HG03095 (cell line): Measurements from ENCODE around the gene CPE.
"Not testable (repeated sequence)": the region's sequence is repeated elsewhere in the genome, so short reads cannot be mapped to it uniquely, and the experiment has no call there.

Experiments used
- ATAC-seq: cut with Tn5 transposase; IDR thresholded peaks from one replicate; pipeline ENCODE4 v1.9.1; 2021; ENCODE audit warnings: moderate library complexity; ENCODE audit not compliant: unreplicated experiment

Gene CPE

DNA sequence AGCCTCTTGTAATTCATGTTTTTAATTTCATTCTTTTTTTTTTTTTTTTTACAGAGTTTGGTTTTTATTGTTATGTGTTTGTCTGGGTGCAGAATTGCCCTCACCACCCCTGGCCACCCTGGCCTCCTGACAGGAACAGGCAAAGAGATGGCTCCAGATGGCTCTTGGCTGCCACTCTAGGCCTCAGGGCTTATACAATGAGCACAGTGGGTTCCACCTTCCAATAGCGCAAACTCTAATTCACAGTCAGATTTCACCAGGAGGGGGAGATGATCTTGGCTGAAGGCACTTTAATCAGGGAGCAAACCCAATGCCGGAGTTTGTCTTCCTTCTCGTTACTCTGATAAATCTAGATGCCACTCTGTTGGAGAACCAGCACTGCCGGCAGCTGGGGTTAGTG is 24.8 kb downstream of the CPE start:
- no peak for ATAC-seq

DNA sequence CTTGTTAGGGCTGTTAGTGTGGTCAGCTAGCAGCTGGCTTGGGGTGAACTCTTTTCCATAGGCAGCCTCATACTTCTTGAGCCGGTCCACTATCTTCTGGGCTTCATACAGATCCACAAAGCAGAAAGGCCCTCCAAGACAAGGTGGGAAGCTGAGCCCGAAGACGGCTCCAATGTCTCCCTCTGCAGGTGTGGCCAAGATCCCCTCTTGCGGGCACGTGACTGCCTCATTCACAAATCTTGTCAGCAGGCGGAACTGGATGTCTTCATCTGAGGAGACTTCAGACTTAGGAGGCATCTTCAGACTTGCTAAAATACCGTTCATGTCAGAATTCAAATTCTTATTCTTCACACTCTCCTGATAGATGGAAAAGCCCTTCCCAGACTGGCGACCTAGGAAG is 25.3 kb downstream of the CPE start:
- no peak for ATAC-seq

DNA sequence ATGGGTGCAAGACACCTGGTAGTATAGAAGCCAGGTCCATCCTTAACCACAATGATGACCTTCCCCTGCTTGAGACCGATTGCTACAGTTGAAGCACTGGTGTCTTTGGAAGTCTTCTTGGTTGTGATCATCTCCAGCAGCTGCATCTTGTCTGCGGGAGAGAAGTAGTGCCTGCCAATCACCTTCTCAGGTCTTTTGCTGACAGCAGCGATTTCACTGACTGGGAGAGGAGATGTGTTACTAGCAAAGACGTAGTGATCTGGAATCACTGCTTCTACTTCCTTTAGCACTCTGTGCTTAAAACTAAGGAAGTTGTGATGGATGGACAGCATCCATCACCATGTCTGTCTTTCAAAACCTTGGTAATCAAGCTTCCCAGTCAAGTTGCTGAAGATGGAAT is 25.9 kb downstream of the CPE start:
- no peak for ATAC-seq

DNA sequence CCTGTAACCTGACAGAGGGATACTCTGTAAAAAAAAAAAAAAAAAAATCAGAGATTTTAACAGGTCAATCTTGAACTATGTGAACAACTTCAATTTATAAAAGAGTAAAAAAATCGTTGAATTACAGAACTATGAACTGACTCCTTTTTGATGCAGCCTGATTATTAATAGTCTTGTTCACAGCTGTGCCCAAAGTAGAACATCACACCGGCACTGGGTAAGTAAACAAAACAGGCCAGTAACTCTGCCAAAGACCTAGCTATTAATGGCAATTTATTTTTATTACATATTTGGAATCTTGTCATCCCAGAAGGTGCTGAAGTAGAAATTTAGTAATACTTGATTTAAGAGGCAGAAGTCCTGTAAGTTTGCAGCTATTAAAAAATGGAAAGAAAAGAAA is 31.4 kb downstream of the CPE start:
- no peak for ATAC-seq

DNA sequence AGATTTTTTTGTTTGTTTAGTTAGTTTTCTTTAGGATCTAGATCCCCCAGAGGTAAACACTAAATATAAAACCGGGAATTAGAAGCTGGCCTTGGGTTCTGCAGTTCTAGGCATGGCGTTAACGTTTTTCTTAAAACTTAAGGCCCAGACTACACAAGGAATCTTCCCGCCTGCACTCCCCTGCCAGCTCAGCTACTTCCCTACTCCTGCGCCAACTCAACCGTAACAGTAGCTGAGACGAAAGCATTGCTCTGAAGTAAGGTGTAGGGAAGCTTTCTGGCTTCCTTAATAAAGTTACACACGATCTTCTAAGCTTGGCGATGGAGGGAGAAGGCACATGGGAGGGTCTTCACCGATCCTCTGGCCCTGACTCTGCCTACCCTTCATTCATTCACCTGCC is 37.1 kb downstream of the CPE start:
- no peak for ATAC-seq

DNA sequence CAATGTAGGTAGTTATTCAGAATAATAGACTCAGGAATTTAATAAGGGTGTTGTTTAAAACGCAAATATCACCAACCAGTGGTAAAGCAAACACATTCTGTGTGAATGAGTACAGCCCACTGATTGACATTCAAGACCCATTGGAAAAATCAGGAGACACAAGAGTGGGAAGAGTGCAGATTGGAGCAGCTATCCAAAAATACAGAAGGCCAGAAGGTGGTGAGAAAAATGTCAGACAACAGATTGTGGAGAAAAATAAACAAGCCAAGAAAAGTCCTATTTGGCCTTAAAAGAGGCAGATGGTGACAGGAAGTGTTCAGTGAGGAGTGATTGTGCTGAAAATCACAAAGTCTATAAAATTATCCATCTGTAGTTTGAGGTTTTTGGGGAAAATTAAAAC is 39.3 kb downstream of the CPE start:
- no peak for ATAC-seq

DNA sequence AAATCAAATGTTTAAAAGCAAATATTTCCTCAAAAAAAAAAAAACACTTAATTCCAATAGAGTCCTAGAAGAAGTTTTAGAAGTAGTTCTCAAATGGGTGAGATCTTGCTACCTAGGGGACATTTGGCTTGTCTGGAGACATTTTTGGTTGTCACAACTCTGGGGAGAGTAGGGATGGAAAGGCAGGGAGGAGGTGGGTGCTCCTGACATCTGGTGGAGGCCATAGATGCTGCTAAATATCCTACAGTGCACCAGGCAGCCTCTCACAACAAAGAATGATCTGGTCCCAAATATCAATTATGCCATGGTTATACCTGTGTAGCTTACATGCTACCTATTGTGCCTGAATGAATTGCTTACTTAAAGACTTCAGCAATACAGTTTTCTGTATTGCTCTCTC is 46.8 kb downstream of the CPE start:
- ATAC-seq, result no peak

DNA sequence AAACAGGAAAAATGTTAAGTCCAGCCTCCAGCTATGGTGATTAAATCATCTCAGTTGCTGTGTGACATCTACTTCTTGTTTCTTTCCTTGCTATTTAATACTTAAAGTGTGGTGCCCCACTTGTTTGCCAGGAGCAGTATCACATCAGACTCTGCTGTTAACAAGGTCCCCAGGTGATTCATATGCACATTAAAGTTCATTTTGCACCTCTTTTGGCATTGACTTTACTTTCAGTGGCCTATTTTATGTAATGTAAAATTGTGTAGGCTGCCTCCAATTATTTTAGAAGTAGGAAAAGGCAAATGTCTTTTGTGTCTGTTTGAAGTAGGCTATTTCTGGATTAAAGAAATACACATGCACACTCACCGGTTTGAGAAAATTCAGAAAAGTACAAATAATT is 47.5 kb downstream of the CPE start:
- ATAC-seq, result no peak

DNA sequence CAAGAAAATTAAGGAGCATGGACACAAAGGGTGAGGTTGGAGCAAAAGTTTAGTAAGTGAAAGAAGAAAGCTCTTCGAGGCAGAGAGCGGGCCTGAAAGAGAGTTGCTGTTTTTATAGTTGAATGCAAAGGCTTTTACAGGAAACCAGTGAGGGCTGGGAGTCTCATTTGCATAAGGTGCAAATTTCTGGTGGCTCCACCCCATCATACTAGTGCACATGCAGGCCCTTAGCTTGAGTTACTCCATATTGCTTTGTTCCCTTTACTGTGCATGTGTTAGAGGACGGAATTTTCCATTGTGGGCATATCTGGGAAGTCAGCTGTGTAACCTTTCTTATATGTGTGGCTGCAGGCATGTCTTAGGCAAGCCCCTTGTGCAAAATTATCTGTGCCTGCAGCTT is 48.0 kb downstream of the CPE start:
- ATAC-seq, result no peak

DNA sequence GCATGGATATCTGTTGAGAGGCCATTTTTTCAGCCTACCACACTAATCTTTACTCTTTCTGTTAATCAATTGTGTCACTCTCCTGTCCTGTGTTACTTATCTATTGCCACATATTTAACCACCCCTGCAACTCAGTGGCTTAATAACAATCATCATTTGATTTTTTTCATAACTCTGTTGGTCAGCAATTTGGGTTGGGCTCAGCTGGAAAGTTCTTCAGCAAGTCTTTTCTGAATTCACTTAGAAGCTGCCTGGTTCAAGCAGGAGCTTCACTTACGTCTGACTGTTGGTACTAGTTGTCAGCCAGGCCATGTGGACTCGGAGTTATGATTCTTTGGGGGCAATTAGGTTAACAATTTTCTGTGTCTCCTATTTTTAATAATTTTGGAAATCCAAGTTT is 50.1 kb downstream of the CPE start:
- ATAC-seq, result no peak

DNA sequence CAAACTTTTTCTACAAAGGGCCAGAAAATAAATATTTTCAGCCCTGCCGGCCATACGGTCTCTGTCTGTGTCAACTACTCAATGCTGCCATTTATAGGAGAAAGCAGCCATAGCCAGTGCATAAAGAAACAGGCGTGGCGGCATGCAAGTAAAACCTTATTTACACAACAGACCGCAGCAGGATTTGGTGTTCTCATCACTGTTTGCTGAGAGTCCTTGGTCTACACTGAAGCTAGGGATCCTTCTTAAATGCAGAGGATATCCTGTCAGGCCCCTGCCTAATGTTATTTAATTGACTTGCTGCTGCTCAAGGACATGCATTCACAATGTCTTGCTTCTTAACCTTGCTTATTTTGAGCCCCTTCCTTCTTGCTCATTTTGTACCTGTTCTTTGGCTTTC is 54.7 kb downstream of the CPE start:
- no peak for ATAC-seq

DNA sequence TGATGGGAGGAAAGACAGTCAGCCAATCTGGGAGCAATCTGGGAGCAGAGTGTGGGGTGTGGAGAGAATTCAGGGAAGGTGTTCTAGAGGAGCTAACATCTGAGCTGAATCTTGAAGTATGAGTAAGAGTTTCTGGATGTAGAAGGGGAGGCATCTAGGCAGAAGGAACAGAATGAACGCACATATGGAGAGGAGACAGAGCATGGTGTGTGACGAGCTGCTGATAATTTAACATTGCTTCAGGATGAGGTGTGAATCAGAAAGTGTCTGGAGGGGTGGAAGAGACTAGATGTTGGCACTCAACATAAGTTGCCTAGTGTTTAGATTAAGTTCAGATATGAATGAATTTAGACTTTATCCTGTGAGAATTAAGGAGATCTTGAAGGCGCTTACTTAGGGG is 58.9 kb downstream of the CPE start:
- no peak for ATAC-seq

DNA sequence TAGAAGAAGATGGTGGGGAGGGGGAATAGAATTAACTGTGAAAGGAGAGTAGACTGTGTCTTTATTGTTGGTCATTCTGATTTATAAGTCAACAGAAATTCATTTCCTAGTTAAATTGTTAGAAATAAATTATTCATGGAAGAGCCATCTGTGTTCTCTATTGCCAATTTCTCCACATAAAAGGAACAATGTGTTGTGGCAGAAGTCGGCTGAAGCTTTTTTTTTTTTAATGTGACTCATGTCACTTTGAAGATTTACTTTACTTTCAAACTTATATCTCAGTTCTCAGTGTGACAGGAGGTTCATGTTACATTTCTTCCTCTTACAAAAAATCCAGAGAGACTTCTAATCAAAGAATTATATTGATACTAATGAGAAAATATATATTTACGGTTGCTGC is 60.5 kb downstream of the CPE start:
- ATAC-seq, result no peak

DNA sequence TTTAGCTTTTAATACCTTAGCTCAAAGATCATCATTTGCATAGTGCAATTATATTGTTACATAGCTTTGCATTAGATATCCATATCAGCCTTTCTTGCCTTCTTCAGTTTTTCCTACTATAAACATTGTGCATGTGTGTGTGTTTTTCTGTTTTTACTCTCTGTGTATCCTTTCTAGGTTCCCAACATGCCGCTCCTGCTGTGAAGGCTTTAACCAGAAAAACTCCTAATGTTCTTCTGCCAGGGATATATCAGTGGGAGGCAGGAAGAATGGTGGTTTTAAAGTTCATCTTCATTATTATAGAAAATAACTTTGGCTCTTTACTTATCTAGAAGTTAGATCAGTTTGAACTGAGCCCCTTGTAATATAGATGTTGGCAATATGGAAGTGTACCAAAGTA is 61.2 kb downstream of the CPE start:
- no peak for ATAC-seq

DNA sequence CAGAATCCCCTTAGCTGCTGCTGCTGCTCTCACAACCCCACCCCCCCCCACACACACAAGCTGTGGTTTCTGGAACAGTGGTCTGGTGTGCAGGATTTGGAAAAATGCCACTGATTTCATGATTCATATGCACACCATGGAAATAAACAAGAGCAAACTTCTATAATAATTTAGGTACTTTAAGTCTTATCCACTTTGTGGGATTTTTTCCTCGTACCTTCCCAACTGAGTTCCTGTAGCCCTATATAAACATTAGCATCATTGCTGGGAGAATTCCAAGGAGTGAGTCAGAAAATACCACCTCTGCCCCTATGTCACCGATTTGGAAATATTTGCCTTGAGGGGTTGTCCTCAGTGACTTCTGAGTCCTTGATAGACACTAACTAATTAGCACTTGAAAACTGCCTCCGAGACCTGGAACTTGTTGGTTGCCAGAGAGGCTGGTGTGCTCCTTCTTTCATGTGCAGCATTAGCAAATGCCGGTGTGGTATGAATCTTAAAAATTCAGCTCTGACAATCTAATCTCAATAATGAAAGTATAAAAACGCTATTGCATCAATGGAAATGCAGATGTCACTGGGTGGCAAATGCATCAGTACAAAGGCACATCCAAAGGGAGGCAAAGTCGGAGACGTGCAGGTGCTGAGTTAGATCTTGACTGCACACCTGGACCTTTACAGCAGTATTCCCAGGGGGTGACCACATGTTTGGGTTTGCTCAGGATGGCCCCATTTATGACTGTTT is 61.8 kb downstream of the CPE start:
- ATAC-seq, result no peak

DNA sequence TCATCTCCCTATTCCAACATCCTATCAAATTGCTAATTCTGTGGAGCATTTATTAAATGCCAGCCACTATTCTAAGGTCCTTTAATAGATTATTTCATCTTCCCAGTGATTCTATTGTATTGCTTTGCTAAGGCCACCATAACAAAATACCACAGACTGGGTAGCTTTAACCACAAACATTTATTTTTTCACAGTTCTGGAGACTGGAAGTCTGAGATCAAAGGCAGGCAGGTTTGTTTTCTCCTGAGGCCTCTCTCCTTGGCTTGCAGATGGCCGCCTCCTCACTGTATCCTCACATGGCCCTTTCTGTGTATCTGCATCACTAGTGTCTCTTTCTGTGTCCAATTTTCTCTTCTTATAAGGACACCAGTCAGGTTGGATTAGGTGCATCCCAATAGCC is 64.5 kb downstream of the CPE start:
- no peak for ATAC-seq

DNA sequence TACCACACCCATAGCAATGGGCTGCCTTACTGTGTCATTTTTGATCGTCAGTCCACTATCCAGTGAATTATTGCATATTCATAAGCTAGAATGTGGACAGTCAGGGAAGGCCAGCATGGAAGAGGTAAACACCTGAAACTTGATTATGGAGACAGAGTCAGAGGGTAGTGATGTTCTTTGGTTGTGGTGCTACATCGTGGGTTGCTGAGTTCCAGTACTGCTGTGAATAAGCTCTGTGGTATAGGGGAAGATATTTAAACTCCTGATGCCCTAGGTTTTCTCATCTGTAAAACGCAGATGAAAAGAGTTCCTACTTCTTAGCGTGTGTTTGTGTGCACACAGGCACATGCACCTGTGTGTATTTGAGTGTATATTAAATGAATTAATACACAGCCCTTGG is 69.9 kb downstream of the CPE start:
- no peak for ATAC-seq

DNA sequence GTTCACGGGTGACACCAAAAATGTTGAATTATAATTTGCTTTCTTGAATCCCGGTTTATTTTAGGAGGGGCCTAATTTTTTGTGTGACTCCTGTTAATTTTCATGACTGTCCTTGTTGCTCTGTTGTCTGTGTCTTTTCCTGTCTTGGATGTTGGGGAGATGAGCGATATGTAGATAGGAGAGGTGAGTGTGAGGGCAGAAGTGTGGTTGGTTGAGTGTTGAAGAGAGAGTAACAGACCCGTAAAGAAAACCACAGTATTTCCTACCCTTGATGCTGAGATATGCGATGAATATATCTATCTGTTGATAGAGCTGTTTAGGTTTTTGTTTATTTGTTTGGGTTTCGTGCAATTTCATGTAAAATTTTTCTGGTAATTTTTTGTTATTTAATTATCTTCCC is 70.5 kb downstream of the CPE start:
- no peak for ATAC-seq

DNA sequence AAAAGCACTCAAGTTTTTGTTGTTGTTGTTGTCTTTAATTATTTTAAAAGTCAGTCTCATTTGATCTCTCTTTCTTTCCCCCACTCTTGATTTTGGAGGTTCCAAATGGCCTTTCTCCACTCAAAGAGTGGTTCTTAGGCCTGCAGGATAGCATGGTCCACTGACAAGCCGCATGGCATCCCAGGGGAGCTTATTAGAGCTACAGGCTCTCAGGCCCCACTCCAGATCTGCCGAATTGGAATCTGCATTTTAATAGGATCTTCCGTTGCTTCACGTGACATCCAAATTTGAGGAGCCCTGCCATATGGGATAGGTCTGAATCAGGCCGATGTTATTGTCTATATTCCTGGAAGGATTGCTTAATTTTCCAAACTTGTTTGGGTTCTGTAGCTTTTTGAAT is 72.1 kb downstream of the CPE start:
- no peak for ATAC-seq

DNA sequence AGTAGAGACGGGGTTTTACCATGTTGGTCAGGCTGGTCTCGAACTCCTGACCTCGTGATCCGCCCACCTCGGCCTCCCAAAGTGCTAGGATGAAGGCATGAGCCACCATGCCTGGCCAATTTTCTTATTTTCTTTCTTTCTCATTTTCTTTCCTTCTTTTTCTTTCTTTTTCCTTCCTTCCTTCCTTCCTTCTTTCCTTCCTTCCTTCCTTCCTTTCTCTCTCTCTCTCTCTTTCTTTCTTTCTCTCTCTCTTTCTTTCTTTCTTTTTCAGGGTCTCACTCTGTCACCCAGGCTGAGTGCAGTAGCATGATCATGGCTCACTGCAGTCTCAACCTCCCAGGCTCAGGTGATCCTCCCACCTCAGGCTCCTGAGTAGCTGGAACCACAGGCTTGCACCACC is 74.3 kb downstream of the CPE start:
- ATAC-seq, result not testable (repeated sequence)

DNA sequence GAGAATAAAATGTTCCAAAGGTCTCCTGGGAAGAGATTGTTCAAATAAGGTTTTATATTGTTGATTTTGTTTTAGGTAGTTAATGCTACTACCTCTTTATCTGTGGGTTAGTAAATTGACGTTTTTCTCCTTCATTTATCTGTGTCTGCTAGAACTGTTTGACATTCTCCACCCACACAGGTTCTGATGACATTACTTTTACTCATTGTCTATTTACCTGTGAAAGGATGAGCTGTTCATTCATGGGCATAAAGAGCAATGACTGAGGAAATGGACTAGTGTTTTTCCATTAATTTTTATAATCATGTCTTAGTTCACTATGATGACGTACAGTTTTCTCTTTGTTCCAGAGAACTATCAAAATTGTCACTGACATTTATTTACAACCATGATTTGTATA is 75.6 kb downstream of the CPE start:
- no peak for ATAC-seq

DNA sequence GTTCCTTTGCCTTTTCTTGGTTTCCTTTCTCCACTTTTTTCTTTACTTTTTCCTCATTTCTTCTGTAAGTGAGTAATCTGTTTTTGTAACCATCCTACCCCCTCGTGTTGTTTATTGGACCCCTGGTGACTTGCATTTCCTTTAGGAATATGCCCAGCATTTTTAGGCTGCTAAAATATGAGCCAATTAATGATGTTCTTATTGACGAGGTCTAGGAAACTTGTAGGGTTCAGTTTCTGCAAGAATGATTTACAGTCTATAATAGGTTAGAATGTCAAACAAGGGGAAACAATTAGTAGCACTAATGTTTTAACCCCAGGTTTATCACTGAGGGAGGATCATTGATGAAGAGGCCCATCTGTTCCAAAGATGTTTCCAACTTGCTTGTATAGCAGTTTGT is 79.0 kb downstream of the CPE start:
- no peak for ATAC-seq

DNA sequence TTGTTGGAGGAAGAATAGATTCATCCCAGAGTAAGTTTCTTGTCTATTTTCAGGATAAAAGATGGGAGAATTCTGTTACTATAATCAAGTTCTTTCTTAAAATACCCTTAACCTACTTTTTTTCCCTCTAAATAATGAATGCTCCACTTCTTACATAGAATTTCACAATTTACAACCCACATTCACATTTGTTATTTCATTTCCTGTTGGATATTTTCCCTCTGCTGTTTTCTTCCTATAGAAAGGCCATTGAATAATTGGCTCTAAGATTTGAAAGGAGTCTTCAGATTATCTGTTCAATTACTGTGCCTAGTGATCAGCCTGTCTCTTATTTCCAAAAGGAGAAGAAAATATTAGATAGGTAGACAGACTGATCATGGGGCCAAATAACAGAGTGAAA is 79.7 kb downstream of the CPE start:
- no peak for ATAC-seq
